Chondrocyte (in vitro differentiated cells): ENCODE measurements around the gene PPIG. TPM values are rescaled to one million over a fixed set of nuclear protein-coding genes. Genes with fewer than 3 reads are reported as not detected.
A peak's percentile ranks its signal among the peaks of the same experiment; 100 is the strongest.
"Not testable (repeated sequence)": the region's sequence is repeated elsewhere in the genome, so short reads cannot be mapped to it uniquely, and the experiment has no call there.

ENCODE experiments used
- DNase-seq: peaks from one replicate; pipeline ENCODE4 v3.0.0; 2021; ENCODE audit warnings: mixed read lengths, low spot score
- H3K27ac Mint-ChIP-seq: one replicate; pipeline ENCODE4 v1.8.0; 2021; ENCODE audit warnings: mild to moderate bottlenecking, moderate library complexity, mixed read lengths; ENCODE audit not compliant: unreplicated experiment
- H3K27me3 Mint-ChIP-seq: 2 replicates; pipeline ENCODE4 v1.8.0; 2021; ENCODE audit warnings: low read depth, mixed read lengths
- H3K36me3 Mint-ChIP-seq: 2 replicates; pipeline ENCODE4 v1.8.0; 2021; ENCODE audit warnings: low read depth, mixed read lengths
- H3K4me1 Mint-ChIP-seq: 2 replicates; pipeline ENCODE4 v1.8.0; 2021; ENCODE audit warnings: low read depth, mild to moderate bottlenecking, mixed read lengths
- H3K4me3 Mint-ChIP-seq: one replicate; pipeline ENCODE4 v1.8.0; 2021; ENCODE audit warnings: mild to moderate bottlenecking, moderate library complexity, mixed read lengths; ENCODE audit not compliant: unreplicated experiment
- H3K9me3 Mint-ChIP-seq: 2 replicates; pipeline ENCODE4 v1.8.0; 2021; ENCODE audit warnings: low read depth, mixed read lengths
- total RNA-seq: library from RNA; stranded (reverse); gene quantifications from 3 replicates; pipeline ENCODE4 v1.2.1, GENCODE V29; 2021
- TF ChIP-seq, protein P1 (sequence below): fragments of 200-600 bp; sonication (generic); IDR thresholded peaks from 2 replicates; pipeline ENCODE4 v1.5.0; 2021; ENCODE audit warnings: antibody characterized with exemption, mild to moderate bottlenecking, moderate library complexity

Gene PPIG
- total RNA-seq, 1 donor from 2014 or later, result 34.8 TPM

DNA sequence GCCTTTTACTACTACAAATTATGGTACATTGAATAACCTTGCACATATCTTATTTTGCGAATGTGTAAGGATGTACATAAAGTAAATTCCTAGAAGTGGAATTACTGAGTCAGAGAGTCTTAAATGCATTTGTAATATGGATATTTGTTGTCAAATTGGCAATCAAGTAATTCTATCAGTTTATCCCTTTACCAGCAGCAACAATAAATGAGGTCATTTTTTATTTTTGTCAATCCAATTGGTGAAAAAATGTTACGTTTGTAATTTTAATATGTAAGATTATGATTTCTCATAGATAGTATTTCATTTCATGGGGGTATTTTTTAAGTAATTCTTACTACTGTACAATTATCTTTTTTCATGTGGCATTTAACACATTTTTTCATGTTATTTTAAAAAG is 14.8 kb downstream of the PPIG start:
- H3K27me3 Mint-ChIP-seq, result no peaks in the 10 kb centered on the region
- no peak overlapping the region for H3K27ac Mint-ChIP-seq
- no peaks in the 10 kb centered on the region for H3K9me3 Mint-ChIP-seq
- no peak for DNase-seq
- H3K36me3 Mint-ChIP-seq, result no peaks in the 10 kb centered on the region
- TF ChIP-seq, protein P1, sequence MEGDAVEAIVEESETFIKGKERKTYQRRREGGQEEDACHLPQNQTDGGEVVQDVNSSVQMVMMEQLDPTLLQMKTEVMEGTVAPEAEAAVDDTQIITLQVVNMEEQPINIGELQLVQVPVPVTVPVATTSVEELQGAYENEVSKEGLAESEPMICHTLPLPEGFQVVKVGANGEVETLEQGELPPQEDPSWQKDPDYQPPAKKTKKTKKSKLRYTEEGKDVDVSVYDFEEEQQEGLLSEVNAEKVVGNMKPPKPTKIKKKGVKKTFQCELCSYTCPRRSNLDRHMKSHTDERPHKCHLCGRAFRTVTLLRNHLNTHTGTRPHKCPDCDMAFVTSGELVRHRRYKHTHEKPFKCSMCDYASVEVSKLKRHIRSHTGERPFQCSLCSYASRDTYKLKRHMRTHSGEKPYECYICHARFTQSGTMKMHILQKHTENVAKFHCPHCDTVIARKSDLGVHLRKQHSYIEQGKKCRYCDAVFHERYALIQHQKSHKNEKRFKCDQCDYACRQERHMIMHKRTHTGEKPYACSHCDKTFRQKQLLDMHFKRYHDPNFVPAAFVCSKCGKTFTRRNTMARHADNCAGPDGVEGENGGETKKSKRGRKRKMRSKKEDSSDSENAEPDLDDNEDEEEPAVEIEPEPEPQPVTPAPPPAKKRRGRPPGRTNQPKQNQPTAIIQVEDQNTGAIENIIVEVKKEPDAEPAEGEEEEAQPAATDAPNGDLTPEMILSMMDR, result no peak
- no peak overlapping the region for H3K4me3 Mint-ChIP-seq
- no peaks in the 10 kb centered on the region for H3K4me1 Mint-ChIP-seq

DNA sequence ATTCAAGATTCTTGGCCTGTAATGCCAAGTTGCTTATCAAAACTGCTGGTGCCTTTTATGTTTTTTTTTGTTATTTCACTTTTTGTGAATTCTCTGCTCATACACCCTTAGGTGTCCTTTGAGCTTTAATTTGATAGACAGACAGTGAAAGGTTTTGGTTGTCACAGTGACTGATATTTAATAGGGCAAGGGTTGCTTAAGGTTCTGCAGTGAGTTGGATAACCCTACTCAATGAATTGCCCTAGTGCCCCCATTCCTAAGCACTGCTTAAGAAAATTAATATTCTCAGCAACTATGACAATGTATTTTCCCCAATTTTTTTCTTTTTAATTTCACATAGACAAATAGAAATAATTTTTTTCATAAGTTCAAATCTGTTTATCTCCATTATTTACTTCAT is 15.4 kb downstream of the PPIG start:
- TF ChIP-seq, protein P1, result no peak
- Mint-ChIP-seq H3K27ac (no peak overlapping the region), H3K27me3 (no peaks in the 10 kb centered on the region), H3K4me3 (no peak overlapping the region), H3K4me1 (no peaks in the 10 kb centered on the region), H3K9me3 (no peaks in the 10 kb centered on the region), H3K36me3 (peaks cover 1% of the 10 kb centered on the region)
- no peak for DNase-seq

DNA sequence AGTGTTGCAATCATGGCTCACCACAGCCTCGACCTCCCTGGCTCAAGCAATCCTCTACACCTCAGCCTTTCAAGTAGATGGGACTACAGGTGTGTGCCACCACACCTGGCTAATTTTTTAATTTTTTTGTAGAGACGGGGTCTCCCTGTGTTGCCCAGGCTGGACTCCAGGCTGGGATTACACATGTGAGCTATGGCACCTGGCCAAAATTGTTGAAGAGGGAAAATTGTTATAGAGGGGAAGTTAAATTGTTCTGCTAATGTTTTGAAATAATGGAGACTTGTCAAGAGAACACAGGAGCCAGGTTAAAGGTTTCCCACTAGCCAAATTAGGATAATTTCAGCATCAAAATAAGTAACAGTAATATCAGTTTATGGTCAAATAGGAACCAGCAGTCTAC is 25.1 kb downstream of the PPIG start:
- Mint-ChIP-seq H3K27me3 (no peaks in the 10 kb centered on the region), H3K9me3 (no peaks in the 10 kb centered on the region), H3K4me1 (no peaks in the 10 kb centered on the region), H3K4me3 (no peak overlapping the region), H3K27ac (no peak overlapping the region), H3K36me3 (peaks cover 26% of the 10 kb centered on the region)
- TF ChIP-seq, protein P1, result no peak
- DNase-seq, result no peak

DNA sequence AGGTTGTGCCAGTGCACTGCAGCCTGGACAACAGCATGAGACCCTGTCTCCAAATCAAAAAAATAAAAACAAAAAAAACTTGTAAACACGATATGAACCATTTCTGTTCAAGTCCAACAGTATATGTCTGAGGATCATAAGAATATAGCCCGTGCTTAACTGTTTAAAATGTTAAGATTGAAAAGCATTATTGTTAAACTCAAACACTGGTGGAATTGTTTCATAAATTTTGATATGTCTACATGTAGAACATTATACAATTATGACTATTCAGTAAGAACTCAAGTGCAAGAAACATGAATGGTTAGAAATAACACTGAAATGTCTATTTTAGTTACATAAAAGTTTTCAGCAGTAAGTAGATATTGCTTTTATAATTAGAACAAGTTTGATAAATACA is 29.7 kb downstream of the PPIG start:
- peaks cover 17% of the 10 kb centered on the region for H3K9me3 Mint-ChIP-seq
- no peaks in the 10 kb centered on the region for H3K27me3 Mint-ChIP-seq
- H3K36me3 Mint-ChIP-seq, result peaks cover 54% of the 10 kb centered on the region
- TF ChIP-seq, protein P1, result no peak
- DNase-seq, result no peak
- H3K4me3 Mint-ChIP-seq, result no peak overlapping the region
- H3K27ac Mint-ChIP-seq, result no peak overlapping the region
- no peaks in the 10 kb centered on the region for H3K4me1 Mint-ChIP-seq

DNA sequence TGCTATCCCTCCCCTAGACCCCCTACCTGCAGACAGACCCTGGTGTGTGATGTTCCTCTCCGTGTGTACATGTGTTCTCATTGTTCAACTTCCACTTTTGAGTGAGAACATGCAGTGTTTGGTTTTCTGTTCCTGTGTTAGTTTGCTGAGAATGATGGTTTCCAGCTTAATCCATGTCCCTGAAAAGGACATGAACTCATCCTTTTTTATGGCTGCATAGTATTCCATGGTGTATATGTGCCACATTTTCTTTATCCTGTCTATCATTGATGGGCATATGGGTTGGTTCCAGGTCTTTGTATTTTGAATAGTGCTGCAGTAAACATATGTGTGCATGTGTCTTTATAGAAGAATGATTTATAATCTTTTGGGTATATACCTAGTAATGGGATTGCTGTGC is 31.8 kb downstream of the PPIG start:
- not testable (repeated sequence) for H3K4me3 Mint-ChIP-seq, DNase-seq, H3K27me3 Mint-ChIP-seq, H3K4me1 Mint-ChIP-seq
- Mint-ChIP-seq H3K27ac (peak overlapping the region; percentile 32), H3K9me3 (peaks cover 21% of the 10 kb centered on the region), H3K36me3 (peaks cover 55% of the 10 kb centered on the region)

DNA sequence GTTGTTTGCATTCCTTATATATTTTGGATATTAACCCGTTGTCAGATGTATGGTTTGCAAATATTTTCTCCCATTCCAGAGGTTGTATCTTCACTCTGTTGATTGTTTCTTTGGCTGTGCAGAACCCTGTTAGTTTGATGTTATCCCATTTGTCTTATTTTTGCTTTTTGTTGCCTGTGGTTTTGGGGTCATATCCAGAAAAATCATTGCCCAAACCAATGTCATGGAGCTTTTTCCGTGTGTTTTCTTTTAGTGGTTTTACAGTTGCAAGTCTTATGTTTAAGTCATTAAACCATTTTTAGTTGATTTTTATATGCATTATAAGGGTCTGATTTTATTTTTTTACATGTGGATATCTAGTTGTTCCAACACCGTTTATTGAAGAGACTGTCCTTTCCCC is 35.8 kb downstream of the PPIG start:
- Mint-ChIP-seq H3K4me1 (peaks cover 9% of the 10 kb centered on the region), H3K36me3 (peaks cover 50% of the 10 kb centered on the region), H3K9me3 (peaks cover 21% of the 10 kb centered on the region), H3K27ac (no peak overlapping the region), H3K4me3 (no peak overlapping the region), H3K27me3 (no peaks in the 10 kb centered on the region)
- TF ChIP-seq, protein P1, result no peak
- DNase-seq, result no peak
